GM21390 (cell line): ENCODE measurements around the gene DDIT4.

ENCODE experiments used
- ATAC-seq: cut with Tn5 transposase; IDR thresholded peaks from one replicate; pipeline ENCODE4 v1.9.1; 2021; ENCODE audit not compliant: unreplicated experiment

The DDIT4 gene

GRCh38 chr10:72316386-72316700, 42.6 kb downstream of the DDIT4 start:
- ATAC-seq, result no peak

- ATAC-seq, result no peak
Measured at GRCh38 chr10:72316748-72317435, 43.2 kb downstream of the DDIT4 start.

- no peak for ATAC-seq
Measured at GRCh38 chr10:72318418-72319262, 44.9 kb downstream of the DDIT4 start.

- ATAC-seq, result peak; percentile 60
Measured at GRCh38 chr10:72319416-72320254, 45.9 kb downstream of the DDIT4 start.

GRCh38 chr10:72320676-72321247, 47.0 kb downstream of the DDIT4 start:
- peak; percentile 59 for ATAC-seq

- ATAC-seq, result no peak
Measured at GRCh38 chr10:72321248-72322029, 47.7 kb downstream of the DDIT4 start.

- no peak for ATAC-seq
Measured at GRCh38 chr10:72322030-72322279, 48.2 kb downstream of the DDIT4 start.

GRCh38 chr10:72322280-72323058, 48.7 kb downstream of the DDIT4 start:
- no peak for ATAC-seq

GRCh38 chr10:72323108-72323749, 49.5 kb downstream of the DDIT4 start:
- no peak for ATAC-seq

GRCh38 chr10:72323771-72324191, 50.1 kb downstream of the DDIT4 start:
- no peak for ATAC-seq
